Panc1 (cell line): ENCODE measurements around the gene C12orf42. TPM values are rescaled to one million over a fixed set of nuclear protein-coding genes. Genes with fewer than 3 reads are reported as not detected.

Experiments used
- ATAC-seq: fragments of 200-7000 bp; cut with Tn5 transposase; 2 replicates; pipeline ENCODE4 v1.9.1; 2020; ENCODE audit warnings: mild to moderate bottlenecking, moderate library complexity
- BruUV-seq: library from RNA; stranded (reverse); fragments of 400-500 nt; replicated peaks from 2 replicates; lab custom pipeline; 2021; lab: Mats Ljungman, UMichigan
- CTCF ChIA-PET: fragments of 300-600 bp; sonication (Branson Sonifier 250); formaldehyde crosslinking; loops from one replicate; lab custom pipeline; 2022; ENCODE audit warnings: antibody characterized with exemption; lab: Charles Lee
- POLR2A ChIA-PET: fragments of 300-600 bp; sonication (Branson Sonifier 250); formaldehyde crosslinking; loops from one replicate; lab custom pipeline; 2022; ENCODE audit warnings: antibody characterized with exemption; lab: Charles Lee
- DNase-seq: peaks from one replicate; pipeline ENCODE4 v3.0.0-alpha.2; 2010; ENCODE audit warnings: low read depth, low spot score
- H3K27ac ChIP-seq: 2 replicates; pipeline ENCODE4 v1.5.1; 2011; ENCODE audit warnings: mild to moderate bottlenecking, low read length, inconsistent platforms
- H3K27me3 ChIP-seq: fragments of 200-500 bp; sonication (Bioruptor generic); 2 replicates; pipeline ENCODE4 v1.6.0; 2014; ENCODE audit warnings: low read length, inconsistent platforms; ENCODE audit not compliant: control insufficient read depth, insufficient read depth
- H3K36me3 ChIP-seq: fragments of 200-500 bp; sonication (Bioruptor generic); 2 replicates; pipeline ENCODE4 v1.5.1; 2014; ENCODE audit warnings: inconsistent platforms, mild to moderate bottlenecking, low read length, moderate library complexity; ENCODE audit not compliant: control insufficient read depth, insufficient read depth
- H3K4me1 ChIP-seq: 2 replicates; pipeline ENCODE4 v1.5.1; 2011; ENCODE audit warnings: inconsistent platforms, mild to moderate bottlenecking, low read length, moderate library complexity; ENCODE audit not compliant: control insufficient read depth, insufficient read depth
- H3K4me3 ChIP-seq, 2 experiments: 2 replicates each; pipeline ENCODE4 v1.5.1; 2011 to 2012; ENCODE audit warnings: low read depth in 2 of 2, low read length in 2 of 2, mild to moderate bottlenecking in 2 of 2, inconsistent platforms in 1 of 2, moderate library complexity in 1 of 2
- H3K9me3 ChIP-seq: fragments of 200-500 bp; sonication (Bioruptor generic); 2 replicates; pipeline ENCODE4 v1.5.1; 2014; ENCODE audit warnings: low read depth, mild to moderate bottlenecking, inconsistent platforms, low read length, moderate library complexity; ENCODE audit not compliant: control insufficient read depth, insufficient read depth
- CTCF ChIP-seq: fragments of 450-650 bp; IDR thresholded peaks from 2 replicates; pipeline ENCODE4 v1.5.1; 2017; ENCODE audit warnings: mild to moderate bottlenecking
- POLR2AphosphoS5 ChIP-seq: IDR thresholded peaks from 2 replicates; pipeline ENCODE4 v1.6.1; 2012; ENCODE audit warnings: mild to moderate bottlenecking, low read depth, low read length, moderate library complexity
- SIN3A ChIP-seq: IDR thresholded peaks from 2 replicates; pipeline ENCODE4 v1.6.1; 2012; ENCODE audit warnings: low read depth, mild to moderate bottlenecking, low read length, moderate library complexity, borderline replicate concordance; ENCODE audit not compliant: insufficient read depth
- TCF7L2 ChIP-seq: IDR thresholded peaks from 2 replicates; pipeline ENCODE4 v1.6.1; 2011; ENCODE audit warnings: mild to moderate bottlenecking, low read depth, low read length, inconsistent platforms
- in situ Hi-C: cut with HindIII; loops from 2 replicates; pipeline ENCODE4 v1.10.0; 2016; ENCODE audit warnings: low sequenced_read_pairs, low pct_unique_long_range_greater_than_20kb
- intact Hi-C: fragments of 100-400 bp; cut with micrococcal nuclease; formaldehyde crosslinking; loops from one replicate; pipeline ENCODE4 v1.10.0; 2022; ENCODE audit not compliant: unreplicated experiment
- total RNA-seq: library from RNA; stranded (reverse); gene quantifications from one replicate; pipeline ENCODE4 v1.2.1, GENCODE V29; 2021; ENCODE audit not compliant: unreplicated experiment
- TF ChIP-seq, protein P1 (sequence below), 2 experiments: IDR thresholded peaks; 2 replicates each; pipeline ENCODE4 v1.6.1; 2011 to 2012; ENCODE audit warnings: low read depth in 2 of 2, control low read depth in 1 of 2, low read length in 1 of 2, mild to moderate bottlenecking in 1 of 2, moderate library complexity in 1 of 2; ENCODE audit not compliant: insufficient read depth in 1 of 2

Gene C12orf42
- total RNA-seq, 1 experiment from 2014 or later = not detected

DNA sequence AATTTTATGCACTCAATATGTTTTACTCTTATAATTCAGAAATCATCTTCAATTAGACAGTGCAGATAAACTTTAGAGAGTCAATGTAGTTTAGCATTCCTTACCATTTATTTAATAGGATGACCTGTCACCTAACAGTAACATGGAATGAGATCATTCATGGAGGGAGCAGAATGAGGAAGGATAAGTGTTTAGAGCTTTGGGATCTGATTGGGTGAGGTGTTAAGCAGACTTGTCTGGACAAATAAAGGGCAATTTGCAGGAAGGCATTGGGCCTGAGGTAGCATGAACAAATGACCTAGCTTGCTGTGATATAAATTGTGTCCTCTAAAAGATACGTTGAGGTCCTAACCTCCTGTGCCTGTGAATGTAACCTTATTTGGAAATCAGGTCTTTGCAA lies 187.4 kb downstream of the C12orf42 start:
- no peak for TF ChIP-seq TCF7L2
- TF ChIP-seq, protein P1, sequence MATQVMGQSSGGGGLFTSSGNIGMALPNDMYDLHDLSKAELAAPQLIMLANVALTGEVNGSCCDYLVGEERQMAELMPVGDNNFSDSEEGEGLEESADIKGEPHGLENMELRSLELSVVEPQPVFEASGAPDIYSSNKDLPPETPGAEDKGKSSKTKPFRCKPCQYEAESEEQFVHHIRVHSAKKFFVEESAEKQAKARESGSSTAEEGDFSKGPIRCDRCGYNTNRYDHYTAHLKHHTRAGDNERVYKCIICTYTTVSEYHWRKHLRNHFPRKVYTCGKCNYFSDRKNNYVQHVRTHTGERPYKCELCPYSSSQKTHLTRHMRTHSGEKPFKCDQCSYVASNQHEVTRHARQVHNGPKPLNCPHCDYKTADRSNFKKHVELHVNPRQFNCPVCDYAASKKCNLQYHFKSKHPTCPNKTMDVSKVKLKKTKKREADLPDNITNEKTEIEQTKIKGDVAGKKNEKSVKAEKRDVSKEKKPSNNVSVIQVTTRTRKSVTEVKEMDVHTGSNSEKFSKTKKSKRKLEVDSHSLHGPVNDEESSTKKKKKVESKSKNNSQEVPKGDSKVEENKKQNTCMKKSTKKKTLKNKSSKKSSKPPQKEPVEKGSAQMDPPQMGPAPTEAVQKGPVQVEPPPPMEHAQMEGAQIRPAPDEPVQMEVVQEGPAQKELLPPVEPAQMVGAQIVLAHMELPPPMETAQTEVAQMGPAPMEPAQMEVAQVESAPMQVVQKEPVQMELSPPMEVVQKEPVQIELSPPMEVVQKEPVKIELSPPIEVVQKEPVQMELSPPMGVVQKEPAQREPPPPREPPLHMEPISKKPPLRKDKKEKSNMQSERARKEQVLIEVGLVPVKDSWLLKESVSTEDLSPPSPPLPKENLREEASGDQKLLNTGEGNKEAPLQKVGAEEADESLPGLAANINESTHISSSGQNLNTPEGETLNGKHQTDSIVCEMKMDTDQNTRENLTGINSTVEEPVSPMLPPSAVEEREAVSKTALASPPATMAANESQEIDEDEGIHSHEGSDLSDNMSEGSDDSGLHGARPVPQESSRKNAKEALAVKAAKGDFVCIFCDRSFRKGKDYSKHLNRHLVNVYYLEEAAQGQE (IDR thresholded peaks at IDR 0.05; ENCODE audit: insufficient read depth in 1 of 2, low read depth in 2 of 2, low read length in 1 of 2) = no peak
- TF ChIP-seq SIN3A = no peak
- TF ChIP-seq POLR2AphosphoS5 = no peak
- TF ChIP-seq CTCF = no peak
- no peaks in the 10 kb centered on the region for H3K9me3 ChIP-seq
- ChIA-PET CTCF (no interaction called here), POLR2A (no interaction called here)
- BruUV-seq = no TSS peak
- no peak overlapping the region for H3K4me3 ChIP-seq
- H3K27ac ChIP-seq = no peak overlapping the region
- H3K36me3 ChIP-seq = no peaks in the 10 kb centered on the region
- no peak for ATAC-seq
- intact Hi-C loops = no loop called here
- no peaks in the 10 kb centered on the region for H3K4me1 ChIP-seq
- H3K27me3 ChIP-seq = no peaks in the 10 kb centered on the region
- no peak for DNase-seq
- in situ Hi-C loops = no loop called here

DNA sequence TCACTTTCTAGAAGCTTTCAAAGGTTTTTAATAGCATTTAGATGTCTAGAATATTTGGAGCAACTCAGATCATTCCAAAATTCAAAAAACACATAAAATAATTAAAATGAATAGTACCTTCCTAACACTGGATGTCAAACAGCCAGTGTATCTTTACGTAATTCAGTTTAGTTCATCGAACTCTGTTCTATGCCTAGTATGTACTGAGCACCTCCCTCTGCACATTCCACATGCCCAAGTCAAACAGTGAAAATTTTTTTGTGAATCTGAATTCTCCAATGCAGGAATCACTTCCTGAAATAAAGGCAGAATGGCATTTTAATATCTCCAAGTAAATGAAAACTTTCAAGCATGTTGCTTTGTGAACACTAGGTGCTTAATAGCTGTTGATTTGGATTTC lies 192.3 kb downstream of the C12orf42 start:
- H3K36me3 ChIP-seq = no peaks in the 10 kb centered on the region
- H3K27me3 ChIP-seq = no peaks in the 10 kb centered on the region
- CTCF ChIA-PET = no interaction called here
- POLR2A ChIA-PET = no interaction called here
- no peak overlapping the region for H3K4me3 ChIP-seq
- in situ Hi-C loops = no loop called here
- no peaks in the 10 kb centered on the region for H3K9me3 ChIP-seq
- ATAC-seq = no peak
- no peak for DNase-seq
- no TSS peak for BruUV-seq
- TF ChIP-seq, protein P1 (IDR thresholded peaks at IDR 0.05; ENCODE audit: insufficient read depth in 1 of 2, low read depth in 2 of 2, low read length in 1 of 2) = no peak
- no peak for TF ChIP-seq SIN3A
- no peak for TF ChIP-seq POLR2AphosphoS5
- TF ChIP-seq TCF7L2 = no peak
- TF ChIP-seq CTCF = no peak
- H3K4me1 ChIP-seq = no peaks in the 10 kb centered on the region
- H3K27ac ChIP-seq = no peak overlapping the region
- intact Hi-C loops = no loop called here
